ENCODE measurements around the gene BBS1.
A peak's percentile ranks its signal among the peaks of the same experiment; 100 is the strongest.
"Not testable (repeated sequence)": the region's sequence is repeated elsewhere in the genome, so short reads cannot be mapped to it uniquely, and the experiment has no call there.

The BBS1 gene

GRCh38 chr11:66579017-66579606, 68.7 kb downstream of the BBS1 start:
- peak; percentile 77 to 88 for DNase-seq (ENCODE audit: low read depth in 2 of 2)

GRCh38 chr11:66580803-66581202, 70.4 kb downstream of the BBS1 start:
- DNase-seq (ENCODE audit: low read depth in 2 of 2) = no peak

- no peak for DNase-seq (ENCODE audit: low read depth in 2 of 2)
Observed at GRCh38 chr11:66581261-66581660, 70.8 kb downstream of the BBS1 start.

- not testable (repeated sequence) for DNase-seq (ENCODE audit: low read depth in 2 of 2)
Observed at GRCh38 chr11:66582565-66583147, 72.2 kb downstream of the BBS1 start.
